DND-41 (cell line): Measurements from ENCODE around the gene OR10H1.

Experiments
- CTCF ChIP-seq: IDR thresholded peaks from 2 replicates; pipeline ENCODE4 v1.5.1; 2012; ENCODE audit warnings: borderline replicate concordance, low read length, moderate library complexity, mild to moderate bottlenecking; ENCODE audit not compliant: poor library complexity, severe bottlenecking; ENCODE audit errors: extremely low read depth
- EZH2 ChIP-seq: IDR thresholded peaks from 3 replicates; pipeline ENCODE4 v1.6.1; 2012; ENCODE audit warnings: borderline replicate concordance, low read depth, mild to moderate bottlenecking, moderate library complexity, low read length, inconsistent platforms; ENCODE audit not compliant: severe bottlenecking

- TF ChIP-seq EZH2 (no peak), CTCF (no peak)
Observed at GRCh38 chr19:15779756-15780476, 35.5 kb downstream of the OR10H1 start.
